Bronchial epithelial cell (primary cell): Measurements from ENCODE around the gene CCL17. TPM values are rescaled to one million over a fixed set of nuclear protein-coding genes. Genes with fewer than 3 reads are reported as not detected.
A peak's percentile ranks its signal among the peaks of the same experiment; 100 is the strongest.

Experiments
- DNase-seq: peaks from one replicate; pipeline ENCODE4 v3.0.0-alpha.2; 2010; ENCODE audit warnings: low read depth
- FAIRE-seq: peaks from 2 replicates; lab custom pipeline; 2011; peaks lifted over from hg19 to GRCh38; lab: Jason Lieb, UNC
- H3K27me3 ChIP-seq: 2 replicates; pipeline ENCODE4 v1.5.1; 2011; ENCODE audit warnings: low read length; ENCODE audit not compliant: control insufficient read depth, insufficient read depth
- H3K36me3 ChIP-seq: 2 replicates; pipeline ENCODE4 v1.5.1; 2011; ENCODE audit warnings: low read length; ENCODE audit not compliant: control insufficient read depth, insufficient read depth
- H3K4me3 ChIP-seq: 2 replicates; pipeline ENCODE4 v1.5.1; 2011; ENCODE audit warnings: mild to moderate bottlenecking, low read depth, low read length, control low read depth
- CTCF ChIP-seq: IDR thresholded peaks from 2 replicates; pipeline ENCODE4 v1.5.1; 2011; ENCODE audit warnings: mild to moderate bottlenecking, moderate library complexity, low read length, control low read depth, inconsistent platforms; ENCODE audit not compliant: insufficient read depth, severe bottlenecking
- total RNA-seq: library from RNA; depleted of rRNA; stranded (reverse); fragments of >200 nt; gene quantifications from 2 replicates; pipeline ENCODE4 v1.2.1, GENCODE V29; 2014

Gene CCL17
- total RNA-seq, 1 donor from 2014 or later: not detected

- Histone ChIP-seq H3K4me3 (peak within 1 kb of the TSS; percentile 94), H3K36me3 (peaks cover 6% of the 10 kb centered on the region), H3K27me3 (no peaks in the 10 kb centered on the region)
- DNase-seq: peak; percentile 84
- no peak for TF ChIP-seq CTCF
- no peak for FAIRE-seq
Observed at GRCh38 chr16:57447186-57447962, 42.8 kb downstream of the CCL17 start, which contains the start of the genes CIAPIN1 and COQ9. Gene CIAPIN1, minus strand, starts transcription at chr16:57447385. Its CDS starts 6,457 bp downstream, at chr16:57440928. Gene COQ9, plus strand, starts transcription at chr16:57447479. Its CDS starts 27 bp downstream, at chr16:57447506.

GRCh38 chr16:57452021-57452420, 47.5 kb downstream of the CCL17 start:
- H3K36me3 ChIP-seq: peaks cover 20% of the 10 kb centered on the region
- FAIRE-seq (no peak), DNase-seq (no peak)
- TF ChIP-seq CTCF: no peak
- no peaks in the 10 kb centered on the region for H3K27me3 ChIP-seq
- H3K4me3 ChIP-seq: no peak overlapping the region

- DNase-seq (peak; percentile 65), FAIRE-seq (no peak)
- Histone ChIP-seq H3K36me3 (peaks cover 29% of the 10 kb centered on the region), H3K27me3 (no peaks in the 10 kb centered on the region), H3K4me3 (peak within 1 kb of the TSS; percentile 67)
- peak; percentile 96 for TF ChIP-seq CTCF
Observed at GRCh38 chr16:57462209-57462977, 57.8 kb downstream of the CCL17 start, which contains the start of gene POLR2C. Gene POLR2C, plus strand, starts transcription at chr16:57462679. Its CDS starts 46 bp downstream, at chr16:57462725.

GRCh38 chr16:57462978-57463362, 58.4 kb downstream of the CCL17 start:
- FAIRE-seq: no peak
- Histone ChIP-seq H3K27me3 (no peaks in the 10 kb centered on the region), H3K4me3 (peak overlapping the region; percentile 67), H3K36me3 (peaks cover 26% of the 10 kb centered on the region)
- DNase-seq: no peak
- no peak for TF ChIP-seq CTCF

GRCh38 chr16:57464523-57464922, 60.0 kb downstream of the CCL17 start:
- DNase-seq (no peak), FAIRE-seq (no peak)
- H3K4me3 ChIP-seq: no peak overlapping the region
- no peak for TF ChIP-seq CTCF
- H3K36me3 ChIP-seq: peaks cover 28% of the 10 kb centered on the region
- no peaks in the 10 kb centered on the region for H3K27me3 ChIP-seq

Other genes with a start within 250 kb of the CCL17 start
- gene PSME3IP1, start 218.7 kb upstream of the CCL17 start, total RNA-seq: 62.9 and 70.3 TPM in 2 replicates
- 38.3 and 38.7 TPM in 2 replicates for gene RSPRY1, start 218.4 kb upstream of the CCL17 start, total RNA-seq
- 63.8 and 71.3 TPM in 2 replicates for gene ARL2BP, start 159.5 kb upstream of the CCL17 start, total RNA-seq
- gene PLLP, start 120.1 kb upstream of the CCL17 start, total RNA-seq: 3.3 and 13.7 TPM in 2 replicates
- under 0.01 TPM in 1 of 2 replicates, not detected in the other for gene CCL22, start 46.0 kb upstream of the CCL17 start, total RNA-seq
- gene CX3CL1, start 32.3 kb upstream of the CCL17 start, total RNA-seq: under 0.01 TPM in 1 of 2 replicates, not detected in the other
- gene CIAPIN1, start 42.6 kb downstream of the CCL17 start, total RNA-seq: 71.3 and 81.2 TPM in 2 replicates
- 59.5 and 88.7 TPM in 2 replicates for gene COQ9, start 42.7 kb downstream of the CCL17 start, total RNA-seq
- 78.7 and 82.1 TPM in 2 replicates for gene POLR2C, start 57.9 kb downstream of the CCL17 start, total RNA-seq
- 17.6 and 23.7 TPM in 2 replicates for gene DOK4, start 81.7 kb downstream of the CCL17 start, total RNA-seq
- gene CCDC102A, start 131.8 kb downstream of the CCL17 start, total RNA-seq: 1.5 and 2.1 TPM in 2 replicates
- not detected in 2 replicates for gene ADGRG5, start 137.9 kb downstream of the CCL17 start, total RNA-seq
- gene ADGRG1, start 223.9 kb downstream of the CCL17 start, total RNA-seq: 21.1 and 45.3 TPM in 2 replicates